Stimulated activated CD4-positive, alpha-beta T cell treated with anti-CD3 and anti-CD28 coated beads, TNF-alpha, amount 100 ng/mL, for 48 hours (primary cell): ENCODE data around the gene SLC6A11.

ENCODE experiments used
- DNase-seq, 3 donors: peaks; one replicate each; pipeline ENCODE4 v3.0.0-alpha.2; 2020; ENCODE audit warnings: low read depth in 3 of 3

SLC6A11 gene

GRCh38 chr3:10954740-10955139 is 138.7 kb downstream of the SLC6A11 start:
- no peak for DNase-seq

GRCh38 chr3:10955711-10956453 is 139.9 kb downstream of the SLC6A11 start:
- DNase-seq: no peak

- DNase-seq: no peak
Measured at GRCh38 chr3:10956531-10956930, 140.5 kb downstream of the SLC6A11 start.

- DNase-seq: no peak
Measured at GRCh38 chr3:10956986-10957385, 141.0 kb downstream of the SLC6A11 start.

GRCh38 chr3:10957976-10958749 is 142.1 kb downstream of the SLC6A11 start:
- DNase-seq: no peak

GRCh38 chr3:10960255-10960654 is 144.2 kb downstream of the SLC6A11 start:
- no peak for DNase-seq

- no peak for DNase-seq
Measured at GRCh38 chr3:10961921-10962320, 145.9 kb downstream of the SLC6A11 start.

GRCh38 chr3:10962481-10963036 is 146.5 kb downstream of the SLC6A11 start:
- DNase-seq: no peak

GRCh38 chr3:10964537-10965167 is 148.6 kb downstream of the SLC6A11 start:
- DNase-seq: no peak

GRCh38 chr3:10968401-10968800 is 152.4 kb downstream of the SLC6A11 start:
- no peak for DNase-seq

- DNase-seq: no peak
Measured at GRCh38 chr3:10970306-10970960, 154.4 kb downstream of the SLC6A11 start.

- DNase-seq: no peak
Measured at GRCh38 chr3:10972072-10972782, 156.2 kb downstream of the SLC6A11 start.

GRCh38 chr3:10973046-10973595 is 157.1 kb downstream of the SLC6A11 start:
- no peak for DNase-seq

GRCh38 chr3:10974131-10974530 is 158.1 kb downstream of the SLC6A11 start:
- DNase-seq: no peak

GRCh38 chr3:10974746-10975375 is 158.8 kb downstream of the SLC6A11 start:
- DNase-seq: no peak

GRCh38 chr3:10975695-10976234 is 159.7 kb downstream of the SLC6A11 start:
- DNase-seq: no peak

- no peak for DNase-seq
Measured at GRCh38 chr3:10976770-10977169, 160.7 kb downstream of the SLC6A11 start.

- no peak for DNase-seq
Measured at GRCh38 chr3:10977892-10978510, 162.0 kb downstream of the SLC6A11 start.

- no peak for DNase-seq
Measured at GRCh38 chr3:10978956-10979355, 162.9 kb downstream of the SLC6A11 start.

GRCh38 chr3:10980312-10980711 is 164.3 kb downstream of the SLC6A11 start:
- no peak for DNase-seq
